HPDE6-E6E7 (cell line): ENCODE results near the gene FGD5.
"Not testable (repeated sequence)": the region's sequence is repeated elsewhere in the genome, so short reads cannot be mapped to it uniquely, and the experiment has no call there.

ENCODE experiments used
- DNase-seq: peaks from one replicate; pipeline ENCODE4 v3.0.0; 2011; ENCODE audit warnings: missing footprints; ENCODE audit errors: extremely low spot score

The FGD5 gene

DNA sequence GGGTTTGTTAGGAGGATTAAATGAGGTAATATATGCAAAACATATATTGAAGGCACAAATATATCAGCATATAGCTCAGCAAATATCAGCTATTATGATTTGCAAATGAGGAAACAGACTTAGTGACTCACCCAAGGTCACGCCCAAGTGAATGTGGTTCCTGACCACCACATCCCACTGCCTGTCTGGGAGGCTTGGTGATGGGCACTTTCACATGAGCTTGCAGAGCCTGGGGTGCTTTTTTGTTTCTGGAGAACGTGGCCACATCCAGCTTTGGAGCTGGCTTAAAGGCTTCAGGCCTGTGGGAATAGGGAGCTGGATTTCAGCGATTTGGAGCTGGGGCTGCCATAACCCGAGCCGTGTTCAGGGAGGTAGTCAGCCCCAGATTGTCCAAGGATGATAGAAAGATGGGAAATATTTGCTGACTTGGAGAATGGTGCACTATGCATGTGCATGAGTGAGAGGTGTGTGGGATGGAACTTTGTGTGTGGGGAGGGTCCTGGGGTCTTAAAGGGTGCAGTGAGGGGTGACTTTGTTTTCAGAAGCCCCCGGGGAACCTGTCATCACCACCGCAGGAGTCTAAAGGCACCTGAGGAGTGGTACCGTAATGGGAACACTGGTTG, 12.0 kb upstream of the FGD5 start:
- DNase-seq: peak; percentile 1

DNA sequence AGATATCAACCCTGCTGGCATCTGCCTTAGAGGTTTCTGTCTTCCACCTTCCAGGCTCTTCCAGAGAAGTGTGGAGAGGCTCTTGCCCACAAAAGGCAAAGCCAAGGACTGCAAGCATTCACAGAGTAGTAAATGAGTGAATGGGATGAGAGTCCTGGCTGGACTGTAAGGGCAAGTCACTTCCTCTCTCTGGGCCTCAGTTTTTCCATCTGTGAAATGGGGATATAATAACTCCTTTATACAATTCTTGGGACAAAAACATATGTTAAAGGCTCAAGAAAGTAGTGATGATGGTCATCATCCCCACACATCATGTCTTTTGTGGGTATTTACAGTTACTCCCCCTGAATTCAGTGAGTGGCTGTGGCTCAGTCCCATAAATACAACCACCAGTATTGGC, 10.7 kb upstream of the FGD5 start:
- no peak for DNase-seq

DNA sequence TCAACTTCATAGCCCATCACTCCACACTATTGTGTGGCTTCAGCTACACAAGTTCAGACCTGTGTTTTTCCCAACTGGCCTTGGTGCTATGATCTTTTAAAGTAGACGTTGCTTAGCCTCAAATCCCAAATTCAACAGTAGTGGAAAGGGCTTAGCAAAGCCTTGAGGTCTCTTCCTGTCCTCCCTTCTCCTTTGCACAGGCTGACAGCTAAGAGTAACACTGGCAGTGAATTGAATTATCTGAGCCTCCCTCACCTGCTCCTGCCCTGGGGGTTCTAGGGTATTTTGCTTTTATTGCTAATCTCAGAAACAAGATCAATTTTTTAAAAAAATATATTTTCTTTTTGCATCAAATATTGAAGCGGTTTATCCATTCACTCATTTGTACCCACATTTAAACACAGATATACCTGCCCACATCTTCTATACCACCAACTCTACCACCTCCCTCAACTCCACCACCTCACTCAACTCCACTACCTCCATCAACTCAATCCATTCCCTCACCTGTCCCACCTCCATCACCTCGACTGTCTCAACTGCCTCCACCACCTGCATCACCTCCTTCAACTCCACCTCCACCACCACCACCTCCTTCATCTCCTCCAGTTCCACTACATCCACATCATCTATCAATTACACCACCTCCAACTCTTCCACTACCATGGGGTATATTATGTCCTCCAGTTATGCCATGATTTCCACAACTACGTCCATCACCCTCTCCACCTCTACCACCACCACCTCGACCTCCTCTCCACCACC, 10.1 kb upstream of the FGD5 start:
- no peak for DNase-seq

DNA sequence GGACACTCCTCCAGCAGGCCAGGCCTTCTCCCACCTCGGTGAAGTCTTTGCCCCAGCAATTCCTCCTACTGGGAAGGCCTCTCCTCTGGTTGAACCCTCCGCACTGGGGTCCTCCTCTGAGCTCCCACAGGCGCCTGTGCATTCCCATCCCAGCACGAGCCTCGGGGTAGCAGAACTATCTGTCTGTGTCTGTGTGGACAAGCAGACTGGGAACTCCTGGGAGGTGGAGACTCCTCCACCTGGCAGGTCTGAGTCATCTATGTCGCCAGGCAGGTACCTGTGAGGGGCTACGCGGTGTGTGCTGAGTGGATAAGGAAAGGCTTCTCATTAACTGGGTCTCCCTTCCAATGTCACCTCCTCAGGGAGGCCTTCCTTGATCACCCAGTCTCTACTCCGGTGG, 9.2 kb upstream of the FGD5 start:
- DNase-seq: not testable (repeated sequence)

DNA sequence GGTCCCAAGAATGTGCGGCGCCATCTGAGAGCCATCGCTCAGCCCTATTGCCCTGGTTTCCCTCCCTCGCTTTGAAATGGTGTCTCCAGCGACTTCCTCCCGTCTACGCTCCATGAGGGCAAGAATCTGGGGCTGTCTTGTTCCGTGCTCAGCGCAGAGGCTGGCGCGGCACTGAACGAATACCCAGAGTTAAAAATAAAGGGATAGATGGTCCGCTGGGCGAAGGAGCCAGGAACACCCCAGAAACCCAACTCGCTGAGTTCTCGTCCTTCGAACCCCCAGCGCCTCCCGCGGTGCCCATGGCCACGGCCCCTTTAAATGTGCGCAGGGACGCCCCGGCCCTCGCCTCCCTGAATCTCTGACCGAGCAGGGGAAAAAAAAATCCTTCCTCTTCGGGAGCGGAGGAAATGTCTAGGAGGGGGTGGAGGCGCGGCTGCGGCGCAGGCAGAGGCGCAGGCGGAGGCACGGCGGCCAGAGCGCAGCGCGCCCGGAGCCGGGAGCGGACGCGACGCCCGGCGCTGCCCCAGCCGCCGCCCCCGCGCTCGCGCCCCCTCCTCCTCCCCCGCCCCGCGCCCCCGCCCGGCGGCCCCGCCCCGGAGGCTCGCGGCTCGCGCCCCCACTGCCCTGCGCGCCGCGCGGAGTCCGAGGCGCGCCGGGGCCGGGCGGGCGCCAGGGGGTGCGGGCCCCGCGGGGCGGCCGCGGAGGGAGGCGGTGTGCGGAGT, 8.5 kb upstream of the FGD5 start:
- no peak for DNase-seq

DNA sequence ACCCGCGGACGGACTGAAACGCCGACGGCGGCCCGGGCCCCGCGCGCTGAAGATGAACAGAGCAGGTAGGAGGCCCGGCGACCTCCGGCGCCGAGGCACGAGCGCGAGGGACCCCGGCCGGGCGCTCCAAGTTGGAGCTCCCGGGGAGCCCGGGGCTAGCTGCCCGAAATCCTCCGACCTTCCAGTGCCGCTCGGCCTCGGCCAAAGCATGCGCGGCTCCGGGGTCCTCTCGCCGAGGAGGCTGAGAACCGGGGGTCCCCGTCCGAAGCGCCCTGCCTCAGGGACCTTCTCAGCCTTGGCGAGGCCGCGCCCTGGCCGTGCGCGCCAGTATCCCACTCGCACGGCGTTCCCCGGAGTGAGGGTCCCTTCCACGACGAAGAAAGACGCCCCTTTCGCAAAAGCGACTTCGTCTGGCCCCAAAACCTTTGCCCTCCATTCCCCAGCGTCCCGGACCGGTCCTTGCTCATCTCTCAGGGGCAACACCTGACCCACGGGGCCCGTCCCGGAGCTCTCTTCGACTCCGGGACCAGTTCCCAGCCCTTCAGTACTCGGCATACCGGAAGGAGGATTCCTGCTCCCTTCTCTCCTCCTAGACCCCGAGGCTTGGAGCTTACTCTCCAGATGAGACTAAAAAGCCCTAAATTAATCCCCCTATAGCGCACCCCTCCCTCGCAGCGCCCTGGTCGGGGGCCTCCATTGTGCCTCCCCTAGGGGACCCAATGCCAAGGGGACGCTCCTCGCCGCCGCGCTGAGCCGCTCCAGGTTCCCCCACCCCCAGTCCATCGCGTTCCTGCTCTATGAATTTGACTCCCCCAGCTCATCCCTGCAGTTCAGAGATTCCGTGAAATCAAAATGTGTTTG, 7.7 kb upstream of the FGD5 start:
- no peak for DNase-seq

DNA sequence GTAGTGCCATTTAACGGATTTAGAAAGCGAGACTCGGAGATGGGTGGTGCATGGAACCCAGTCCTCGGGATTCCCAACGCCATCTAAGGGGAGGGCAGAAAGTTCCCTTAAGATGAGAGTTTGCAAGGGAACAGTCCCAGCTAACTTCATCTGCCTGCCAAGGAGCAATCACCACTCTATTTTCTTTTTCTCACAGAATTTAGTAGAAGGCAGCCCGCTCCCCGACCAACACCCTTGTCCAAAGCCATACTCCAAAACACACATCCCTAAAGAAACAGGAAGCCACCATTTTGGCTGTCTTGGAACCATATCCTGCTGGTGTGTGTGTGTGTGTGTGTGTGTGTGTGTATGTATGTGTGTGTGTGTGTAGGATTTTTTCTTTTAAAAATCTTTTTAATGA, 7.1 kb upstream of the FGD5 start:
- DNase-seq: no peak

DNA sequence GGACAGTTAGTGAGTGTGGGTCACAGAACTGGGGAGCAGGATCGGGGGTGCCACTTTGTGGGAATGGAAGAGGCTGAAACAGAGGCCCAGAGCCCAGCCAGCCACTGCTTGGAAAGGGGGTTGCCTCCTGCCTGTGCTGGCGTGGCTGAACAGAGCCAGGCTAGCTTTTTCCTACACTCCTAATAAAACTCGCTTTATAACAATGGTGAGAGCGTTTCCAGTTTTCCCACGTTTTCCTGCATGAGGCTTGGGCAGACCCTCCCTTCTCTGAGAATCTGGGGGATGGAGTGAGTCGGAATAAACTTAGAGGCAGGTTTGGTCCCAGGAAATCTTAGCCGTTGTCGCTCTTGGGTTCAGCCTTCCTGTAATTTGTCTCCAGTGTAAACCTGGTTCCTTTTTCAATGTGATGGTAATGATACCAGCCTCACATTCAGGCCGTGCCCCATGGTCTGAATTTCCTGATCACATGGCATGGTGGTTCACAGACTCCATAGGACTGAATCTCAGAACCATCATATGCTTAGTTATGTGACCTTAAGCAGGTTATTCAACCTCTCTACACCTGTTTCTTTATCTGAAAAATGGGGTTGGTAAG, 6.5 kb upstream of the FGD5 start:
- no peak for DNase-seq

DNA sequence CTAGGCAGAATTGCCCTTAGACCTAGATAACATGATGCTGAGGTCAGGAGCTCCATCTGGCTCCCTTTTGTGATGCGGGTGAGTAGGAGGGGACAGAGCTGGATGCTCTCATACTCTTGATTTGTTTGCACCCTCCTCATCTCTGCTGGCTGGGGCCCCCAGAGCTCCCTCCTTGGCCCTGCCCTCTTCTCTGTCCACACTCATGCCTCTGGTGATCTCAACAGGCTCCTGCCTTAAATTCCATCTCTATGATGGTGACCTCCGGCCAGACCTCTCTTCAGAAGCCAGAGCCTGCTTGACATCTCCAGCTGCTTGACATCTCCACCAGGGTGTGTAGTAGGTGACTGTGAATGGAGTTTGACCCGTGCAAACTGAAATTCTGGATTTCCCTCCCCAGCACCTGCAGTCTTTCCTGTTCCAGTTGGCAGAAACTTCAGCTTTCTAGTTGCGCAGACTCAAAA, 4.3 kb upstream of the FGD5 start:
- DNase-seq: no peak

DNA sequence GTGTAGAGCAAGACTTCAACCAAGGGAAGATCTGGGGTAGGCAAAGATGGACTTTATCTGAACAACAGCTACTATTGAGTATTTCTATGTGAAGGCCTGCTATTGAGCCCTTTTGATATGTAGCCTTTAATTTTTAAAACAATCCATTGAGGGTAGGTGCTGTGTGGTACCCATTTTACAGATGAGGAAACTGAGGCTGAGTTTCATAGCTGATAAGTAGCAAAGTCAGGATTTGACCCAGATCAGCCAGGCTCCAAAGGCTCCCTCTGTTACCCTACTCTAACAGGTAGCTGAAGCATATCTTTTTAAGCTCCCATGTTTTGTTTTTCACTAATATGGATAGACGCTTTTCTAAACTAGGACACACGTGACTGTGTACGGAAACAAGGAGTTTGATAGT, 2.4 kb upstream of the FGD5 start:
- DNase-seq: no peak

DNA sequence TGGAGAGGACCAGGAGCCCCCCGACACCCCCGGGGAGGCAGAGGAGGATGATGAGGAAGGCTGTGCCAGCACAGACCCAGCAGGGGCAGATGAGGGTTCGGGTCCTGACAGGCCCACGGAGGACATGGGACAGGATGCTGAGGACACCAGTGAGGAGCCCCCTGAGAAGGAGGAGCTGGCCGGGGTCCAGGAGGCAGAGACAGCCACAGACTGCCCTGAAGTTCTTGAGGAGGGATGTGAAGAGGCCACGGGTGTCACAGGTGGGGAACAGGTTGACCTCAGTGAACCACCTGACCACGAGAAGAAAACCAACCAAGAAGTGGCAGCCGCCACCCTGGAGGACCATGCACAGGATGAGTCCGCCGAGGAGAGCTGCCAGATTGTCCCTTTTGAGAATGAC, 909 bp downstream of the FGD5 start:
- no peak for DNase-seq

DNA sequence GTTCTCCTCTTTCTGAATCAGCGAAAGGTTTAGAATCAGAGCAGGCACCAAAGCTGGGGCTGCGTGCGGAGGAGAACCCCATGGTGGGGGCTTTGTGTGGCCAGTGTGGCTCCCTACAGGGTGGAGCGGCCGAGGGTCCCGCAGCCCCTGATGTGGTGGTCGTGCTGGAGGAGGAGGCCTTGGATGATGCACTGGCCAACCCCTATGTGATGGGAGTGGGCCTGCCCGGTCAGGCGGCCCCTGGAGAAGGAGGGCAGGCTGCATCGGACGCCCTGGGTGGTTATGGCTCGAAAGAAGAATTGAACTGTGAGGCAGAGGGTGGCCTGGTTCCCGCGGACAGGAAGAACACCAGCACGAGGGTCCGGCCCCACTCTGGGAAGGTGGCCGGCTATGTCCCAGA, 1.4 kb downstream of the FGD5 start:
- no peak for DNase-seq

DNA sequence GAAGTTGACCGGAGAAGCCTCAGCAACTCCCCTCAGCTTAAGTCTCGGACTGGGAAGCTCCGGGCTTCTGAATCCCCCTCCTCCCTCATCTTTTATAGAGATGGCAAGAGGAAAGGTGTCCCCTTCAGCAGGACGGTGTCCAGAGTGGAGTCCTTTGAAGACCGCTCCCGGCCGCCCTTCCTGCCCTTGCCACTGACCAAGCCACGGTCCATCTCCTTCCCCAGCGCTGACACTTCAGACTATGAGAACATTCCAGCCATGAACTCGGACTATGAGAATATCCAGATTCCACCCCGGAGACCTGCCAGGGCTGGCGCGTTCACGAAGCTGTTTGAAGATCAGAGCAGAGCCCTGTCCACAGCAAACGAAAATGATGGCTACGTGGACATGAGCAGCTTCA, 2.4 kb downstream of the FGD5 start:
- no peak for DNase-seq

DNA sequence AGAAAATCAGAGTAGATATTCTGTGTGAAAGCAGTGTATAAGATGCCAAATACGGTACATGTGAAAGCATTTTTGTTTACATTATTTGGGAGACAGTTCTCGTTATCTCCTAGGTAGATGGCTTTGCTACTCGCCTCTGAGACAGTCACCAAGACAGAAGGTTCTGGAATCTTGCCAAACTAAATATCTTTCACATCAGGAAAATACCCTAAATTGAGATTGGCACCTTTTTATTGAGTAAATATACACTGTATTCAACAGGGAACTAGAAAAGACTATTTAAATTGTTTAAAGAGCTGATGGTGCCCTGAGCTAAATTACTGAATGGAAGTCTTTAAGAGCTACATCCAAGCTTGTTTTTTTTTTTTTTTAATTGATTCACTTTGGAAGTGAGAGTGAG, 3.4 kb downstream of the FGD5 start:
- DNase-seq: no peak

DNA sequence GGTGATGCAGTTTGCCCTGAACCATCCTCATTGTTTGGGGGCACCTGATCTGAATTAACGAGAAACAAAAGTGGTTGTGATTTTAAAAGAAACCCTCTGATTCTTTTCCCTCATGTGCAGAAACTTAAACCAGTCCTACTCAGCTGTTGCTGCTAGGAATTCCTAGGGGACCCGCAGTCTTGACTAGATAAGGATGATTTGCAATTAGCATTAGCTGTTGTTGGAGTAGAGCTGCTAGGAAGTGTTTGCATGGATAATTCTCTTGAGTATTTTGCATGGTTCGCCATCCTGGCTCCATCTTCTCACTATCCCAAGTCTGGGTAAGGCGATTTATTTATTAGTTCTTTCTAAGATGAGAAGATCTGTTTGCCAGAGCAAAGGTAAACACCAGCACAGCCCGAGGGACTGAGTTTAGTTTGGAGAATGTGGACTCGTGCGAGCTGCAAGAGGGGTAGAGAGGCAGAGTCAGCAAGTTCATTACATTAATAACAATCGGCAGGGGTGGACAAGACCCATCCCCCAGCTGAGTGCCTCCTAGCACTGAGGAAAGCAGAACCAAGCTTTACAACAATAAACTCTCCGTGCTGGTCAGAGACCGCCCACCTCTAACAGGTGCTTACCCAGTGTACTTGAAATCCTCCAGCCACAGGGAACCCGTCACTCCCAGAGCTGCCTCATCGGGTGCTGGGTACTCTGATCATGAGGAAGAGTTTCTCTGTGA, 4.1 kb downstream of the FGD5 start:
- DNase-seq: no peak

DNA sequence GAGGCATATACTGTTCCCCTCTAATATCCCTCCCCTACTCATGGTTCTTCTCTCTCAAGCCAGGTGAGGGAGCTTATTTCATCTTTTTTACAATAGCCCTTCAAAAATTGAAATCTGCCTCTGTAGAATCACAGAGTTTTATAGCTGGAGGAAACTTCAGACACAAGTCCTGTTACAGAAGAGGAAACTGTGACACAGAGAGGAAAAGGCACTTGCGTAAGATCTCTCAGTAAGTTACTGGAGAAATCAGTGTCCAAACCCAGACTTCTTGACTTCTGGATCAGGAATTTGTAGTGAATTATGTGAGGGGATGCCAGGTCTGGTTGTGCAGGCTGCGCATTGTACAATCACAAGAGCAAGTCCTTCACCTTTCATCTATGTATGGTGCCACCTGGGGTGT, 4.6 kb downstream of the FGD5 start:
- no peak for DNase-seq

DNA sequence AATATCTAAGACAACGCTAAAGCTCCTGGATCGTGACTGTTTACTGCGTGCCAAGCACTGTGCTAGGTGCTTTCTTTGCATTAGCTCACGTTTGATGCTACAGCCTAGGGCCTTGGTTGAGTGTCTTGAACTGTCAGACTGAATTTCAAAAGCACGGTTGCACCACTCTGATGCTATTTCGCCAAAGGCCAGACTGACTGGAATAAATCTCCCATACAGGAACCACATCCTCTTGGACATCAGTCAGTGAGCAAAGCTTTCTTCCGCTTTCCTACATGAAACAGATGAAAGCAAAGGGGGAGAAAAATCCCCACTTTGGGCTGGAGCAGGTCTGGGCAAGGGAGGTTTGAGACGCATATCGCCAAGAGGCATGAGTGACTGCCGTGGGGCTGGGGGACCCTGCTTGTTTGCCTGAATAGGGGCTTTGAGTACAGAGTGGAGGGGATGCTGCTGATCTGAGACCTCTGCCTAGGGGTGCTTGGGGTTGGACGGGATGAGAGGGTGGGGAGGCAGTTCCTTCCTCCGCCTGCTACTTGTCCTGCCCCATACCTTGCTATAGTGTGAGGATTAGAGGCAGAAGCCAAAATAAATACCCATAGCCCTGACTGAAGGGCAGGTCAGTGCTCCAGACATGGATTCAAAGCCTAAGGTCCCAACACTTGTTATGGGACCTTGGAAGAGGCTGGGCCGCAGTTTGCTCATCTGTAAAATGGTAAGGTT, 5.3 kb downstream of the FGD5 start:
- DNase-seq: no peak

DNA sequence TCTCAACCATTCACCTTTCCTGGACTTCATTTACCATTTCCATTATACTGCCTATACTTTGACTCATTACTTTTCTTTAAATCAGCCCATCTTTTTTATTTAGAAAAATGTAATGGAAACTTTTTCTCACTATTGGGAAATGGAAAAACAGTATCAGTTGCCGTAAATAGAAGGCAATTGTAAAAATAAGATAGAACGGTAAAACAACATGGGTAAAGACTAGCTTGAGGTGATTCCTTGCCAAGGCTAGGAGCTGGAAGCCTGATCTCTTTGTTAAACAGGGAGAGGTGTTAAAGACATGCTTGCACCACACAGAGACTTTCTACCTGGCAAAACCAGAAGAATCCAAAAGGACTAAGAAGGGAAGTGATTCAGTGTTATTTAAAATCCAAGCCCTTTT, 5.9 kb downstream of the FGD5 start:
- DNase-seq: no peak

DNA sequence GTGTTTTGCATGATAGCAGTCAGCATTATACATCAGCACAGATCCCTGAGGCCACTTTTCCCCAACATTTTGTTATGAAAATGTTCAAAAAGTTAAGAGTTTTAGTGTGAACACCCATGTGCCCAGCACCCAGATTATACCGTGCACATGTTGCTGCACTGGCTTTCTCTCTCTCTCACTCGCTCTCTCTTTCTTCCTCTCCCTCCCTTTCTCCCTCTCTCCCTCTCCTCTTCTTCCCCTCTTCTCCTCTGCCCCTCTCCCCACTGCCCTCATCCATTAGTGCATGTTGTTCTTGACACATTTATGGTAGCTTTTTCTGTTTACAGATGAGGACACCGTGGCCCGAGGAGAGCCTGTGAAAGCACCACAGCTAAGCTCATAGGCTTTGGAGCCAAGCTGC, 7.3 kb downstream of the FGD5 start:
- no peak for DNase-seq

DNA sequence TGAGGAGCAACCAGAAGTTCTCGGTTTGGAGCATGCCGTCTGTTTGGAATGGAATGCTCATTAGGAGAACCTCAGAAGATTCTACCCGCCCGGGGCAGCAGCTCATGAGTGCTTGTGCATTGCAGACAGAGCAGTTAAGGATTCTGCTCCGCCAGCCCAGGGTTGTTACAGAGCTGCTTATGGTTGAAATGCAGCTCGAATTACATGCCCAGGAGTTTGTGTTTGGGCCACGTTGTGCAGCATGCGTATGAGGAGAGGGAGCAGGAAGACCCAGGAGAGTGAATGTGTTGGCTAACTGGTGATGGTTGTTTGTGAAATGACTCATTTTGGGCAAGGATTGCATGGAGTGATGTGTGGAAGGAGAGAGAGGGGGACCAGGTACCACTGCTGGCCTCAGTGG, 9.0 kb downstream of the FGD5 start:
- DNase-seq: no peak
